C1 segment of cervical spinal cord (tissue), 14 donors: ENCODE data around the gene RHBDD1.
A peak's percentile ranks its signal among the peaks of the same experiment; 100 is the strongest.

Source experiments
- DNase-seq, 14 donors: peaks; one replicate each; lab custom pipeline; 2025; lab: John Stamatoyannopoulos, UW

The RHBDD1 gene

GRCh38 chr2:226983895-226984749 lies 148.3 kb downstream of the RHBDD1 start:
- peak in 2 of 14 donors; percentile 7 to 48 for DNase-seq

GRCh38 chr2:226984750-226985582 lies 149.1 kb downstream of the RHBDD1 start:
- DNase-seq, result peak in 11 of 14 donors; percentile 6 to 85 (median 37)

GRCh38 chr2:226985583-226985946 lies 149.7 kb downstream of the RHBDD1 start:
- no peak for DNase-seq

GRCh38 chr2:226991663-226992062 lies 155.8 kb downstream of the RHBDD1 start:
- no peak for DNase-seq

GRCh38 chr2:226993171-226993570 lies 157.3 kb downstream of the RHBDD1 start:
- DNase-seq, result no peak

- DNase-seq, result no peak
Measured at GRCh38 chr2:226994775-226995174, 158.9 kb downstream of the RHBDD1 start.

- DNase-seq, result peak in 6 of 14 donors; percentile 4 to 34 (median 18)
Measured at GRCh38 chr2:226995625-226996041, 159.8 kb downstream of the RHBDD1 start.

- no peak for DNase-seq
Measured at GRCh38 chr2:226999661-227000060, 163.8 kb downstream of the RHBDD1 start.

GRCh38 chr2:227000123-227000522 lies 164.3 kb downstream of the RHBDD1 start:
- DNase-seq, result no peak

GRCh38 chr2:227004482-227004881 lies 168.6 kb downstream of the RHBDD1 start:
- DNase-seq, result no peak

GRCh38 chr2:227006189-227006897 lies 170.5 kb downstream of the RHBDD1 start:
- no peak for DNase-seq

- no peak for DNase-seq
Measured at GRCh38 chr2:227007148-227007547, 171.3 kb downstream of the RHBDD1 start.

GRCh38 chr2:227007940-227008339 lies 172.1 kb downstream of the RHBDD1 start:
- DNase-seq, result no peak

- no peak for DNase-seq
Measured at GRCh38 chr2:227010433-227010832, 174.6 kb downstream of the RHBDD1 start.

- no peak for DNase-seq
Measured at GRCh38 chr2:227013330-227013729, 177.5 kb downstream of the RHBDD1 start.

GRCh38 chr2:227013881-227014280 lies 178.0 kb downstream of the RHBDD1 start:
- no peak for DNase-seq

- DNase-seq, result no peak
Measured at GRCh38 chr2:227016894-227017293, 181.0 kb downstream of the RHBDD1 start.

GRCh38 chr2:227020416-227020815 lies 184.6 kb downstream of the RHBDD1 start:
- peak in 2 of 14 donors; percentile 9 to 18 for DNase-seq

GRCh38 chr2:227022608-227023007 lies 186.8 kb downstream of the RHBDD1 start:
- DNase-seq, result no peak

- no peak for DNase-seq
Measured at GRCh38 chr2:227025510-227025909, 189.7 kb downstream of the RHBDD1 start.

GRCh38 chr2:227029426-227030105 lies 193.7 kb downstream of the RHBDD1 start:
- DNase-seq, result no peak
